CD4-positive, alpha-beta memory T cell (primary cell): ENCODE results near the gene ZNF708. TPM values are rescaled to one million over a fixed set of nuclear protein-coding genes. Genes with fewer than 3 reads are reported as not detected.
"Not testable (repeated sequence)": the region's sequence is repeated elsewhere in the genome, so short reads cannot be mapped to it uniquely, and the experiment has no call there.

Experiments used
- CTCF ChIA-PET: fragments of 350-600 bp; sonication (Branson Sonifier 250); formaldehyde crosslinking; loops from one replicate; lab custom pipeline; 2021; ENCODE audit warnings: inconsistent platforms; ENCODE audit not compliant: partially characterized antibody; lab: Charles Lee
- POLR2A ChIA-PET: fragments of 350-600 bp; sonication (Branson Sonifier 250); formaldehyde crosslinking; loops from one replicate; lab custom pipeline; 2021; ENCODE audit not compliant: partially characterized antibody; lab: Charles Lee
- DNase-seq, 5 donors: peaks; one replicate each; pipeline versions ENCODE4 v3.0.0 to v3.0.0-alpha.2; 2020 to 2022; ENCODE audit warnings: mixed read lengths in 1 of 5
- H3K27ac ChIP-seq: one replicate; pipeline ENCODE4 v1.7.0; 2013; ENCODE audit warnings: low read depth, low read length
- H3K27me3 ChIP-seq: 2 replicates; pipeline ENCODE4 v1.7.0; 2013; ENCODE audit warnings: mild to moderate bottlenecking, low read length, moderate library complexity; ENCODE audit not compliant: insufficient read depth
- H3K36me3 ChIP-seq: 2 replicates; pipeline ENCODE4 v1.7.0; 2013; ENCODE audit warnings: mild to moderate bottlenecking, low read length, moderate library complexity; ENCODE audit not compliant: insufficient read depth
- H3K4me1 ChIP-seq: 2 replicates; pipeline ENCODE4 v1.7.0; 2013; ENCODE audit warnings: mild to moderate bottlenecking, low read length, moderate library complexity; ENCODE audit not compliant: insufficient read depth
- H3K4me3 ChIP-seq, 2 donors: one replicate each; pipeline ENCODE4 v1.7.0; 2013; ENCODE audit warnings: low read length in 2 of 2, mild to moderate bottlenecking in 1 of 2
- H3K9me3 ChIP-seq, 2 donors: one replicate each; pipeline ENCODE4 v1.7.0; 2013; ENCODE audit warnings: low read length in 2 of 2, control low read depth in 1 of 2; ENCODE audit not compliant: control insufficient read depth in 1 of 2
- H3K27ac Mint-ChIP-seq, 7 donors: one replicate each; pipeline ENCODE4 v1.8.0; 2020 to 2021; ENCODE audit warnings: mixed read lengths in 7 of 7, mild to moderate bottlenecking in 6 of 7, inconsistent platforms in 3 of 7, moderate library complexity in 3 of 7
- H3K27me3 Mint-ChIP-seq, 2 donors: one replicate each; pipeline ENCODE4 v1.8.0; 2020 to 2021; ENCODE audit warnings: mixed read lengths in 2 of 2
- H3K36me3 Mint-ChIP-seq, 2 donors: one replicate each; pipeline ENCODE4 v1.8.0; 2020 to 2021; ENCODE audit warnings: mixed read lengths in 2 of 2, inconsistent platforms in 1 of 2, mild to moderate bottlenecking in 1 of 2
- H3K4me1 Mint-ChIP-seq, 4 donors: one replicate each; pipeline ENCODE4 v1.8.0; 2020 to 2021; ENCODE audit warnings: mixed read lengths in 4 of 4, mild to moderate bottlenecking in 1 of 4
- H3K4me3 Mint-ChIP-seq, 8 donors: one replicate each; pipeline ENCODE4 v1.8.0; 2020 to 2021; ENCODE audit warnings: mixed read lengths in 8 of 8, mild to moderate bottlenecking in 7 of 8, moderate library complexity in 6 of 8, inconsistent platforms in 3 of 8
- H3K9me3 Mint-ChIP-seq, 8 donors: one replicate each; pipeline ENCODE4 v1.8.0; 2020 to 2021; ENCODE audit warnings: mixed read lengths in 8 of 8, mild to moderate bottlenecking in 5 of 8, inconsistent platforms in 3 of 8, moderate library complexity in 1 of 8
- intact Hi-C: fragments of 100-400 bp; cut with micrococcal nuclease; formaldehyde crosslinking; loops from one replicate; pipeline ENCODE4 v1.15.1; 2023
- polyA plus RNA-seq, 2 donors: library from polyadenylated mRNA; unstranded; fragments of 300-500 nt; fragmentation: Illumina TruSeq; gene quantifications; one replicate each; pipeline ENCODE4 v1.2.3, GENCODE V29; 2021
- total RNA-seq, 2 experiments: library from RNA; stranded (reverse); gene quantifications; one replicate each; pipeline ENCODE4 v1.2.3, GENCODE V29; 2021

Gene ZNF708
- total RNA-seq (10 to 100 TPM; 42.5 to 44.2 TPM), polyA plus RNA-seq (10 to 100 TPM in 1 of 2 donors, 1 to 10 TPM in 1; 6.6 to 12.1 TPM)

GRCh38 chr19:21328885-21329605, at the start of gene ZNF708:
Gene ZNF708 (minus strand): TSS chr19:21329410. CDS start chr19:21329212, 198 bp downstream.
- peak; percentile 67 to 88 (median 75) for DNase-seq
- peaks cover 0 to 21% (median 8%) of the 10 kb centered on the region in 8 donors for H3K9me3 Mint-ChIP-seq
- Histone ChIP-seq H3K4me1 (peaks cover 28% of the 10 kb centered on the region), H3K36me3 (no peaks in the 10 kb centered on the region), H3K9me3 (no peaks in the 10 kb centered on the region), H3K4me3 (peak within 1 kb of the TSS; percentile 92 to 93), H3K27ac (peak within 1 kb of the TSS; percentile 94), H3K27me3 (no peaks in the 10 kb centered on the region)
- peaks cover 28 to 48% (median 36%) of the 10 kb centered on the region in 4 donors for H3K4me1 Mint-ChIP-seq
- ChIA-PET POLR2A (interaction anchor here (0.6 to 2.6 kb wide), 27 partner anchors 10 to 1463 kb away, joined by 3 to 44 read pairs (median 4); partner anchors contain the start of genes ZNF100, ZNF253, ZNF257 and ZNF429), CTCF (interaction anchor here (0.7 to 2.1 kb wide), 7 partner anchors 12 to 369 kb away, joined by 3 to 9 read pairs (median 3); partner anchors contain the start of genes ZNF429 and ZNF738)
- H3K27ac Mint-ChIP-seq = peak within 1 kb of the TSS; percentile 98 to 100 (median 99)
- peak within 1 kb of the TSS; percentile 98 to 99 (median 99) for H3K4me3 Mint-ChIP-seq
- no peaks in the 10 kb centered on the region for H3K27me3 Mint-ChIP-seq
- H3K36me3 Mint-ChIP-seq = peaks cover 24 to 45% of the 10 kb centered on the region in 2 donors
- intact Hi-C loops = loop anchor here (1.0 to 5.0 kb wide), 3 partner anchors 29 to 178 kb away; partner anchors contain the start of genes ZNF429, ZNF493 and ZNF738

GRCh38 chr19:21362291-21362690, 33.1 kb upstream of the ZNF708 start:
- Mint-ChIP-seq H3K4me3 (no peak overlapping the region), H3K27me3 (no peaks in the 10 kb centered on the region), H3K9me3 (peaks cover 0 to 11% (median 3%) of the 10 kb centered on the region in 8 donors), H3K4me1 (peaks cover 4 to 14% (median 13%) of the 10 kb centered on the region in 4 donors), H3K36me3 (peaks cover 35 to 48% of the 10 kb centered on the region in 2 donors), H3K27ac (peak overlapping the region in 1 of 7 donors; percentile 37)
- intact Hi-C loops = no loop called here
- peaks cover 8% of the 10 kb centered on the region for H3K4me1 ChIP-seq
- DNase-seq = no peak
- peaks cover 8% of the 10 kb centered on the region for H3K36me3 ChIP-seq
- ChIA-PET POLR2A (interaction anchor here (1.1 kb wide), 1 partner anchor 35 kb away, joined by 3 read pairs; the partner anchor contains the start of gene ZNF493), CTCF (no interaction called here)
- no peaks in the 10 kb centered on the region for H3K9me3 ChIP-seq
- no peak overlapping the region for H3K4me3 ChIP-seq
- no peaks in the 10 kb centered on the region for H3K27me3 ChIP-seq
- no peak overlapping the region for H3K27ac ChIP-seq

- H3K9me3 ChIP-seq = no peaks in the 10 kb centered on the region
- peak within 1 kb of the TSS; percentile 98 to 100 (median 99) for H3K4me3 Mint-ChIP-seq
Observed at GRCh38 chr19:21358768-21359451, 29.7 kb upstream of the ZNF708 start, which contains the start of gene ZNF738. Gene ZNF738 (plus strand): TSS chr19:21359000. CDS start chr19:21359141, 141 bp downstream.

GRCh38 chr19:21352830-21353229, 23.6 kb upstream of the ZNF708 start:
- peak overlapping the region in 1 of 7 donors; percentile 45 for H3K27ac Mint-ChIP-seq
- peaks cover 3 to 23% (median 14%) of the 10 kb centered on the region in 8 donors for H3K9me3 Mint-ChIP-seq
- H3K4me1 Mint-ChIP-seq = peaks cover 4 to 11% (median 8%) of the 10 kb centered on the region in 4 donors

More at GRCh38 chr19:21358768-21359451, 29.7 kb upstream of the ZNF708 start, which contains the start of gene ZNF738:
- Histone ChIP-seq H3K27ac (peak within 1 kb of the TSS; percentile 68), H3K4me1 (peaks cover 8% of the 10 kb centered on the region), H3K4me3 (peak within 1 kb of the TSS; percentile 67 to 86), H3K36me3 (peaks cover 8% of the 10 kb centered on the region), H3K27me3 (no peaks in the 10 kb centered on the region)
- CTCF ChIA-PET = interaction anchor here (2.2 kb wide), 1 partner anchor 30 kb away, joined by 4 read pairs; the partner anchor contains the start of gene ZNF708
- POLR2A ChIA-PET = interaction anchor here (0.8 to 3.3 kb wide), 5 partner anchors 28 to 794 kb away, joined by 3 to 44 read pairs (median 7); partner anchors contain the start of genes ZNF429, ZNF493, ZNF708 and ZNF737
- Mint-ChIP-seq H3K4me1 (peaks cover 4 to 14% (median 11%) of the 10 kb centered on the region in 4 donors), H3K36me3 (peaks cover 11 to 21% of the 10 kb centered on the region in 2 donors), H3K27me3 (no peaks in the 10 kb centered on the region), H3K9me3 (peaks cover 0 to 3% (median 0%) of the 10 kb centered on the region in 8 donors), H3K27ac (peak within 1 kb of the TSS; percentile 90 to 98 (median 96))
- intact Hi-C loops = loop anchor here (1.0 kb wide), 2 partner anchors 30 to 38 kb away; partner anchors contain the start of genes ZNF493 and ZNF708
- peak; percentile 80 to 87 (median 82) for DNase-seq

GRCh38 chr19:21344841-21345240, 15.6 kb upstream of the ZNF708 start:
- H3K4me1 ChIP-seq, DNase-seq, H3K36me3 Mint-ChIP-seq, H3K9me3 ChIP-seq, H3K36me3 ChIP-seq, H3K27me3 Mint-ChIP-seq, H3K27ac ChIP-seq, POLR2A ChIA-PET, H3K4me3 Mint-ChIP-seq, H3K4me1 Mint-ChIP-seq, intact Hi-C loops, H3K4me3 ChIP-seq, H3K27me3 ChIP-seq, H3K27ac Mint-ChIP-seq, CTCF ChIA-PET: not testable (repeated sequence)
- H3K9me3 Mint-ChIP-seq = peaks cover 4 to 47% (median 31%) of the 10 kb centered on the region in 8 donors

More at GRCh38 chr19:21352830-21353229, 23.6 kb upstream of the ZNF708 start:
- Histone ChIP-seq H3K27ac (no peak overlapping the region), H3K27me3 (no peaks in the 10 kb centered on the region), H3K4me3 (no peak overlapping the region), H3K9me3 (no peaks in the 10 kb centered on the region), H3K4me1 (peaks cover 5% of the 10 kb centered on the region), H3K36me3 (no peaks in the 10 kb centered on the region)
- POLR2A ChIA-PET = no interaction called here
- intact Hi-C loops = no loop called here
- no peak for DNase-seq
- H3K27me3 Mint-ChIP-seq = no peaks in the 10 kb centered on the region
- CTCF ChIA-PET = no interaction called here
- peak overlapping the region in 1 of 8 donors; percentile 18 for H3K4me3 Mint-ChIP-seq
- peaks cover 0 to 4% of the 10 kb centered on the region in 2 donors for H3K36me3 Mint-ChIP-seq

- H3K9me3 ChIP-seq = peaks cover 0 to 29% of the 10 kb centered on the region in 2 donors
- no peak overlapping the region for H3K4me3 ChIP-seq
- no peaks in the 10 kb centered on the region for H3K4me1 ChIP-seq
- ChIA-PET CTCF (no interaction called here), POLR2A (interaction anchor here (0.5 kb wide), 1 partner anchor 56 kb away, joined by 4 read pairs; no protein-coding TSS in a partner anchor)
- Mint-ChIP-seq H3K27ac (no peak overlapping the region), H3K36me3 (peaks cover 3 to 8% of the 10 kb centered on the region in 2 donors), H3K9me3 (peaks cover under 1 to 65% (median 44%) of the 10 kb centered on the region in 8 donors), H3K27me3 (peaks cover 0 to 3% of the 10 kb centered on the region in 2 donors), H3K4me3 (no peak overlapping the region), H3K4me1 (no peaks in the 10 kb centered on the region)
- no peak for DNase-seq
- no peak overlapping the region for H3K27ac ChIP-seq
- intact Hi-C loops = no loop called here
- H3K36me3 ChIP-seq = no peaks in the 10 kb centered on the region
- no peaks in the 10 kb centered on the region for H3K27me3 ChIP-seq
Observed at GRCh38 chr19:21335721-21336120, 6.5 kb upstream of the ZNF708 start.
